Activated CD8-positive, alpha-beta memory T cell treated with anti-CD3 and anti-CD28 coated beads, Interleukin-2, amount 50 U/mL, for 4 hours (primary cell): Measurements from ENCODE around the gene CRABP2.

Source experiments
- DNase-seq: peaks from one replicate; pipeline ENCODE4 v3.0.0-alpha.2; 2020

The CRABP2 gene

GRCh38 chr1:156652992-156653355, 52.4 kb downstream of the CRABP2 start:
- DNase-seq: no peak

- no peak for DNase-seq
These were observed 53.0 kb downstream of the CRABP2 start for GRCh38 chr1:156652131-156652991.
